ENCODE measurements around the gene KRT8.

GRCh38 chr12:52851787-52852186 is 53.1 kb downstream of the KRT8 start:
- TF ChIP-seq CTCF (IDR thresholded peaks at IDR 0.05; ENCODE audit: poor library complexity, severe bottlenecking) (no peak), POLR2AphosphoS5 (IDR thresholded peaks at IDR 0.05) (no peak), EZH2 (IDR thresholded peaks at IDR 0.05; ENCODE audit: borderline replicate concordance, insufficient read depth, low read length, poor library complexity, severe bottlenecking) (no peak), MXI1 (conservative IDR thresholded peaks at IDR 0.05; ENCODE audit: poor library complexity, severe bottlenecking) (no peak), EP300 (conservative IDR thresholded peaks at IDR 0.05; ENCODE audit: poor library complexity, severe bottlenecking) (no peak)
